SK-N-SH treated with all-trans-retinoic acid at 6 μM for 48 hours (cell line): ENCODE data around the gene SLC1A5.

Source experiments
- ATAC-seq: fragments of 200-7000 bp; cut with Tn5 transposase; 3 replicates; pipeline ENCODE4 v1.9.1; 2020; ENCODE audit warnings: mild to moderate bottlenecking, moderate library complexity
- ARNTL ChIP-seq: fragments of 450-650 bp; formaldehyde crosslinking; IDR thresholded peaks from 2 replicates; pipeline ENCODE4 v1.5.0; 2020; ENCODE audit warnings: low read depth, mild to moderate bottlenecking, moderate library complexity, borderline replicate concordance
- BACH2 ChIP-seq: fragments of 250-450 bp; sonication (Bioruptor Pico); IDR thresholded peaks from 2 replicates; pipeline ENCODE4 v1.9.0; 2021; ENCODE audit warnings: mild to moderate bottlenecking, borderline replicate concordance
- CSDC2 ChIP-seq: fragments of 250-450 bp; sonication (Bioruptor Pico); IDR thresholded peaks from 2 replicates; pipeline ENCODE4 v1.5.0; 2020; ENCODE audit warnings: mild to moderate bottlenecking, moderate library complexity
- CSRNP3 ChIP-seq: fragments of 250-450 bp; sonication (Bioruptor Pico); IDR thresholded peaks from 2 replicates; pipeline ENCODE4 v1.5.1; 2021; ENCODE audit warnings: mild to moderate bottlenecking, moderate library complexity
- ESRRG ChIP-seq: fragments of 250-450 bp; sonication (Bioruptor Pico); IDR thresholded peaks from 2 replicates; pipeline ENCODE4 v1.6.1; 2021; ENCODE audit warnings: mild to moderate bottlenecking
- GLIS3 ChIP-seq: fragments of 250-450 bp; sonication (Bioruptor Pico); IDR thresholded peaks from 2 replicates; pipeline ENCODE4 v1.5.0; 2020; ENCODE audit warnings: mild to moderate bottlenecking, moderate library complexity
- ISL1 ChIP-seq: fragments of 250-450 bp; sonication (Bioruptor Pico); IDR thresholded peaks from 2 replicates; pipeline ENCODE4 v2.1.2; 2022; ENCODE audit warnings: mild to moderate bottlenecking, moderate library complexity
- OSR1 ChIP-seq: fragments of 250-450 bp; sonication (Bioruptor Pico); IDR thresholded peaks from 2 replicates; pipeline ENCODE4 v1.8.0; 2022; ENCODE audit warnings: moderate library complexity, mild to moderate bottlenecking, inconsistent platforms
- PATZ1 ChIP-seq: fragments of 250-450 bp; sonication (Bioruptor Pico); IDR thresholded peaks from 2 replicates; pipeline ENCODE4 v1.8.0; 2020; ENCODE audit warnings: mild to moderate bottlenecking, moderate library complexity, borderline replicate concordance
- PPARA ChIP-seq: fragments of 250-450 bp; sonication (Bioruptor Pico); IDR thresholded peaks from 2 replicates; pipeline ENCODE4 v1.5.0; 2020; ENCODE audit warnings: mild to moderate bottlenecking, borderline replicate concordance
- SNAI2 ChIP-seq: fragments of 250-450 bp; sonication (Bioruptor Pico); IDR thresholded peaks from 2 replicates; pipeline ENCODE4 v1.5.0; 2020; ENCODE audit warnings: mild to moderate bottlenecking, moderate library complexity
- ZC3H10 ChIP-seq: fragments of 250-450 bp; sonication (Bioruptor Pico); IDR thresholded peaks from 2 replicates; pipeline ENCODE4 v1.5.1; 2021; ENCODE audit warnings: mild to moderate bottlenecking, moderate library complexity
- ZFP3 ChIP-seq: fragments of 250-450 bp; sonication (Bioruptor Pico); IDR thresholded peaks from 2 replicates; pipeline ENCODE4 v1.5.0; 2020; ENCODE audit warnings: mild to moderate bottlenecking, moderate library complexity
- ZFP30 ChIP-seq: fragments of 450-650 bp; formaldehyde crosslinking; IDR thresholded peaks from 2 replicates; pipeline ENCODE4 v1.5.0; 2022; ENCODE audit warnings: mild to moderate bottlenecking, moderate library complexity
- ZNF565 ChIP-seq: fragments of 450-650 bp; formaldehyde crosslinking; conservative IDR thresholded peaks from 2 replicates; pipeline ENCODE4 v1.5.0; 2020; ENCODE audit warnings: low read depth, mild to moderate bottlenecking, moderate library complexity
- ZNF70 ChIP-seq: fragments of 450-650 bp; formaldehyde crosslinking; IDR thresholded peaks from 2 replicates; pipeline ENCODE4 v1.5.0; 2020; ENCODE audit warnings: mild to moderate bottlenecking, moderate library complexity
- ZNF8 ChIP-seq: fragments of 450-650 bp; formaldehyde crosslinking; IDR thresholded peaks from 2 replicates; pipeline ENCODE4 v1.5.0; 2020; ENCODE audit warnings: mild to moderate bottlenecking, moderate library complexity
- TF ChIP-seq, protein P1 (sequence below): fragments of 250-450 bp; sonication (Bioruptor Pico); IDR thresholded peaks from 2 replicates; pipeline ENCODE4 v1.8.0; 2021; ENCODE audit warnings: low read depth, mild to moderate bottlenecking, moderate library complexity, borderline replicate concordance
- TF ChIP-seq, protein P2 (sequence below): fragments of 250-450 bp; sonication (Bioruptor Pico); IDR thresholded peaks from 2 replicates; pipeline ENCODE4 v1.5.1; 2020; ENCODE audit warnings: low read depth, mild to moderate bottlenecking, moderate library complexity
- TF ChIP-seq, protein P3 (sequence below): fragments of 250-450 bp; sonication (Bioruptor Pico); IDR thresholded peaks from 2 replicates; pipeline ENCODE4 v1.5.0; 2020; ENCODE audit warnings: mild to moderate bottlenecking, moderate library complexity

Gene SLC1A5

DNA sequence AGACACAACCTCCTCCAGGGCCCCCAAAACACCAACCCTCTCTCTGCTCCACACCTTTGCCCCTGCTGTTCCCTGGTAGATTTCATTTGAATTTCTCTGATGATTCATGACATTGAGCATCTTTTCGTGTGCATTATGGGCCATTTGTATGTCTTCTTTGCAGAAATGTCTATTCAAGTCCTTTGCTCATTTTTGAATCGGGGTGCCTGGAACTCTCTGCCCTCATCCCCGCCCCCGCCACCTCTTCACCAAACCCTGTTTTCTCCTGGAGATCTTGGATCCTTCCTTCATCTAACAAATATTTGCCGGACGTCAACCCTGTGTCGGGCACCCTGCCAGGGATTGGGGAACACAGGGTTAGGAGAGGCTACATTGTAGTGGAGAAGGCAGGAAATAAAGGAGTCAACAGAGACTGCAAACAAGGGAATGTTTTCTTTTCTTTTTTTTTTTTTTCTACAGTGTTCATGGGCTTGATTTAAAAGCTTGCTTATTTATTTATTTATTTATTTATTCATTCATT is 25.5 kb upstream of the SLC1A5 start:
- TF ChIP-seq CSDC2 (CRISPR knock-in tag) (no peak), ZNF565 (CRISPR knock-in tag) (no peak), PPARA (CRISPR knock-in tag) (no peak), ZFP30 (no peak), BACH2 (CRISPR knock-in tag) (no peak), ISL1 (no peak), OSR1 (CRISPR knock-in tag) (no peak), ZFP3 (CRISPR knock-in tag) (no peak), PATZ1 (CRISPR knock-in tag) (no peak), GLIS3 (no peak), ARNTL (CRISPR knock-in tag) (no peak)
- TF ChIP-seq, protein P1, sequence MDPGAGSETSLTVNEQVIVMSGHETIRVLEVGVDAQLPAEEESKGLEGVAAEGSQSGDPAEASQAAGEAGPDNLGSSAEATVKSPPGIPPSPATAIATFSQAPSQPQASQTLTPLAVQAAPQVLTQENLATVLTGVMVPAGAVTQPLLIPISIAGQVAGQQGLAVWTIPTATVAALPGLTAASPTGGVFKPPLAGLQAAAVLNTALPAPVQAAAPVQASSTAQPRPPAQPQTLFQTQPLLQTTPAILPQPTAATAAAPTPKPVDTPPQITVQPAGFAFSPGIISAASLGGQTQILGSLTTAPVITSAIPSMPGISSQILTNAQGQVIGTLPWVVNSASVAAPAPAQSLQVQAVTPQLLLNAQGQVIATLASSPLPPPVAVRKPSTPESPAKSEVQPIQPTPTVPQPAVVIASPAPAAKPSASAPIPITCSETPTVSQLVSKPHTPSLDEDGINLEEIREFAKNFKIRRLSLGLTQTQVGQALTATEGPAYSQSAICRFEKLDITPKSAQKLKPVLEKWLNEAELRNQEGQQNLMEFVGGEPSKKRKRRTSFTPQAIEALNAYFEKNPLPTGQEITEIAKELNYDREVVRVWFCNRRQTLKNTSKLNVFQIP (CRISPR knock-in tag): no peak
- TF ChIP-seq, all 23 proteins: peak for 0
- ATAC-seq: peak; percentile 77

DNA sequence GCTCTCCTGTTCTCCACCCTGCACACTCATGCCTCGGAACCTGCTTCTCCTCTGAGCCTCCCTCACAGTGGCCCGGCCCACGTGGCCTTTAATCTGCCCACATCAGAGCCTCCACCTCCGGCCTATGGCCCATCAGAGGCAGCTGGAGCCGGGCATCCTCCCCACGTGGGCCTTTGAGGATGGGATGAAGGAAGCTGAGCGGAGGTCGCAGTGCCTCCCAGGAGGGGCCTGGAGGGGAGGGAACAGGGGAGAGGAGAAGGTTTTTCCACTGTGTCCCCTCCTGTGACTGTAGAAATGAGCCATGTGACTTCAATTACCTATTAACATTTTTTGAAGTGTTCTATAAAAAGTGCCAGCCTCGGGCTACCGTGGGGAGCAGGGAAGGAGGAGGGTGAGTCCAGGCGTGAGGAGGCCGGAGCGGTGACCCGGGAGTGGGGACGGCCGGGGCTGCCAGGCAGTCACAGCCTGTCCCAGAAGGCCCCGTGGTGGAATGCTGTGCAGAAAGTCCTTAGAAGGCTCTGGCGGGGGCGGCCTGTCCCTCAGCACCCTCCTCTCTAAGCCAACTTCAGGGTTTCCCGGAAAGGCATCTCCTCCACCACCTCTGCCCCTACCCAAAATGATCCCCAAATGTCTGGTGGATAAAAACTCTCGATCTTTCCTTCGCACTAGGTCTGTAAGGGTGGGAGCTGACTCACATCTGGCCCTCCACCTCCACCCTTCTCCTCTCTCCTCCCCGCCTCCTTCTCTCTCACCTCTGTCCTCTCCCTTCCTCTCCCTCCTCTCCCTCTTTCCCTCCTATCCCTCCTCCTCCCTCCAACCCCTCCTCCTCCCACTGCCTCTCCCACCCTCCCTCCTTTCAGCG is 24.8 kb upstream of the SLC1A5 start:
- ATAC-seq: peak; percentile 57
- TF ChIP-seq ZNF70 (CRISPR knock-in tag): peak; percentile 82
- TF ChIP-seq CSRNP3 (CRISPR knock-in tag): no peak
- no peak for TF ChIP-seq ISL1

GRCh38 chr19:46809534-46810272 is 21.3 kb upstream of the SLC1A5 start:
- TF ChIP-seq SNAI2: no peak
- no peak for TF ChIP-seq ARNTL (CRISPR knock-in tag)
- TF ChIP-seq, protein P2, sequence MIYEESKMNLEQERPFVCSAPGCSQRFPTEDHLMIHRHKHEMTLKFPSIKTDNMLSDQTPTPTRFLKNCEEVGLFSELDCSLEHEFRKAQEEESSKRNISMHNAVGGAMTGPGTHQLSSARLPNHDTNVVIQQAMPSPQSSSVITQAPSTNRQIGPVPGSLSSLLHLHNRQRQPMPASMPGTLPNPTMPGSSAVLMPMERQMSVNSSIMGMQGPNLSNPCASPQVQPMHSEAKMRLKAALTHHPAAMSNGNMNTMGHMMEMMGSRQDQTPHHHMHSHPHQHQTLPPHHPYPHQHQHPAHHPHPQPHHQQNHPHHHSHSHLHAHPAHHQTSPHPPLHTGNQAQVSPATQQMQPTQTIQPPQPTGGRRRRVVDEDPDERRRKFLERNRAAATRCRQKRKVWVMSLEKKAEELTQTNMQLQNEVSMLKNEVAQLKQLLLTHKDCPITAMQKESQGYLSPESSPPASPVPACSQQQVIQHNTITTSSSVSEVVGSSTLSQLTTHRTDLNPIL (CRISPR knock-in tag): no peak
- TF ChIP-seq OSR1 (CRISPR knock-in tag): no peak
- no peak for ATAC-seq

- no peak for ATAC-seq
- no peak for TF ChIP-seq CSDC2 (CRISPR knock-in tag)
- TF ChIP-seq ESRRG (CRISPR knock-in tag): no peak
- no peak for TF ChIP-seq ARNTL (CRISPR knock-in tag)
- no peak for TF ChIP-seq ZFP30
- TF ChIP-seq ISL1: no peak
- TF ChIP-seq SNAI2: no peak
- no peak for TF ChIP-seq PPARA (CRISPR knock-in tag)
- no peak for TF ChIP-seq BACH2 (CRISPR knock-in tag)
- TF ChIP-seq ZNF8: no peak
- no peak for TF ChIP-seq CSRNP3 (CRISPR knock-in tag)
- TF ChIP-seq GLIS3: no peak
- no peak for TF ChIP-seq ZFP3 (CRISPR knock-in tag)
- no peak for TF ChIP-seq ZC3H10 (CRISPR knock-in tag)
- TF ChIP-seq PATZ1 (CRISPR knock-in tag): no peak
- TF ChIP-seq, protein P3, sequence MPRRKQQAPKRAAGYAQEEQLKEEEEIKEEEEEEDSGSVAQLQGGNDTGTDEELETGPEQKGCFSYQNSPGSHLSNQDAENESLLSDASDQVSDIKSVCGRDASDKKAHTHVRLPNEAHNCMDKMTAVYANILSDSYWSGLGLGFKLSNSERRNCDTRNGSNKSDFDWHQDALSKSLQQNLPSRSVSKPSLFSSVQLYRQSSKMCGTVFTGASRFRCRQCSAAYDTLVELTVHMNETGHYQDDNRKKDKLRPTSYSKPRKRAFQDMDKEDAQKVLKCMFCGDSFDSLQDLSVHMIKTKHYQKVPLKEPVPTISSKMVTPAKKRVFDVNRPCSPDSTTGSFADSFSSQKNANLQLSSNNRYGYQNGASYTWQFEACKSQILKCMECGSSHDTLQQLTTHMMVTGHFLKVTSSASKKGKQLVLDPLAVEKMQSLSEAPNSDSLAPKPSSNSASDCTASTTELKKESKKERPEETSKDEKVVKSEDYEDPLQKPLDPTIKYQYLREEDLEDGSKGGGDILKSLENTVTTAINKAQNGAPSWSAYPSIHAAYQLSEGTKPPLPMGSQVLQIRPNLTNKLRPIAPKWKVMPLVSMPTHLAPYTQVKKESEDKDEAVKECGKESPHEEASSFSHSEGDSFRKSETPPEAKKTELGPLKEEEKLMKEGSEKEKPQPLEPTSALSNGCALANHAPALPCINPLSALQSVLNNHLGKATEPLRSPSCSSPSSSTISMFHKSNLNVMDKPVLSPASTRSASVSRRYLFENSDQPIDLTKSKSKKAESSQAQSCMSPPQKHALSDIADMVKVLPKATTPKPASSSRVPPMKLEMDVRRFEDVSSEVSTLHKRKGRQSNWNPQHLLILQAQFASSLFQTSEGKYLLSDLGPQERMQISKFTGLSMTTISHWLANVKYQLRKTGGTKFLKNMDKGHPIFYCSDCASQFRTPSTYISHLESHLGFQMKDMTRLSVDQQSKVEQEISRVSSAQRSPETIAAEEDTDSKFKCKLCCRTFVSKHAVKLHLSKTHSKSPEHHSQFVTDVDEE (CRISPR knock-in tag): no peak
Measured at GRCh38 chr19:46806656-46807055, 18.3 kb upstream of the SLC1A5 start.
